Right lobe of liver (tissue), 6 donors: ENCODE data around the gene ATXN1. TPM values are rescaled to one million over a fixed set of nuclear protein-coding genes. Genes with fewer than 3 reads are reported as not detected.

ENCODE experiments used
- ATAC-seq, 4 donors: fragments of 200-7000 bp; cut with Tn5 transposase; one replicate each; pipeline ENCODE4 v1.9.1; 2020; ENCODE audit warnings: mild to moderate bottlenecking in 4 of 4, moderate library complexity in 4 of 4
- DNase-seq, 3 donors: peaks; one replicate each; pipeline ENCODE4 v3.0.0-alpha.2; 2020
- H3K27ac ChIP-seq, 3 donors: fragments of 200-600 bp; one replicate each; pipeline ENCODE4 v1.8.0; 2022
- H3K27me3 ChIP-seq, 2 donors: fragments of 200-600 bp; one replicate each; pipeline ENCODE4 v1.8.0; 2022
- H3K36me3 ChIP-seq, 4 donors: fragments of 200-600 bp; sonication (generic) in 1 of 4; one replicate each; pipeline versions ENCODE4 v1.5.1 to v1.8.0; 2017 to 2022; ENCODE audit warnings: control low read depth in 1 of 4
- H3K4me1 ChIP-seq, 4 donors: fragments of 200-600 bp; sonication (generic) in 1 of 4; one replicate each; pipeline versions ENCODE4 v1.5.1 to v1.8.0; 2017 to 2022; ENCODE audit warnings: control low read depth in 1 of 4
- H3K4me3 ChIP-seq, 3 donors: fragments of 200-600 bp; one replicate each; pipeline ENCODE4 v1.8.0; 2022
- H3K9me3 ChIP-seq, 4 donors: fragments of 200-600 bp; sonication (generic) in 1 of 4; one replicate each; pipeline versions ENCODE4 v1.5.1 to v1.8.0; 2017 to 2022; ENCODE audit warnings: control low read depth in 1 of 4
- POLR2A ChIP-seq: fragments of 450-650 bp; IDR thresholded peaks from one replicate; pipeline ENCODE4 v1.6.1; 2017; ENCODE audit warnings: antibody characterized with exemption, mild to moderate bottlenecking
- WGBS: methylation state at CpG from one replicate; pipeline ENCODE4 v1.1.6; 2018; ENCODE audit warnings: low coverage, low lambda C conversion rate; ENCODE audit not compliant: insufficient coverage; ENCODE audit errors: missing lambda C conversion rate; 5-methylcytosine and 5-hydroxymethylcytosine counted together
- intact Hi-C, 2 donors: fragments of 100-400 bp; cut with DNase I; formaldehyde crosslinking; loops; one replicate each; pipeline versions ENCODE4 v1.11.2 to v1.14.1; 2022
- total RNA-seq, 6 experiments: library from RNA; depleted of rRNA in 2 of 6; stranded (reverse); fragments of >200 nt in 2 of 6; fragmentation: NEBNext Ultra II Directional in 3 of 6; extraction: Animal tissue kit (Norgen Biotek cat#: 25700) in 3 of 6; gene quantifications; one replicate each; pipeline versions ENCODE4 v1.1.0 to v1.2.4, GENCODE V29; 2016 to 2023
- TF ChIP-seq, protein P1 (sequence below), 4 donors: fragments of 200-600 bp in 3 of 4; fragments of 450-650 bp in 1 of 4; IDR thresholded peaks; one replicate each; pipeline versions ENCODE4 v1.5.1 to v1.8.0; 2016 to 2022; ENCODE audit warnings: antibody characterized with exemption in 4 of 4, mild to moderate bottlenecking in 2 of 4
- donor health status: DM: no; HTN: yes; CAD: no.
- donor health status: DM: no; HTN: no; CAD: no.
- donor health status: DM: no; HTN: no; CAD: no.
- donor health status: DM: no; HTN: yes; CAD: no.
- donor health status: DM: no; HTN: yes; CAD: no.

Gene ATXN1
- total RNA-seq, 6 experiments from 2014 or later: 23.2 to 28.7 (median 25.0) TPM

DNA sequence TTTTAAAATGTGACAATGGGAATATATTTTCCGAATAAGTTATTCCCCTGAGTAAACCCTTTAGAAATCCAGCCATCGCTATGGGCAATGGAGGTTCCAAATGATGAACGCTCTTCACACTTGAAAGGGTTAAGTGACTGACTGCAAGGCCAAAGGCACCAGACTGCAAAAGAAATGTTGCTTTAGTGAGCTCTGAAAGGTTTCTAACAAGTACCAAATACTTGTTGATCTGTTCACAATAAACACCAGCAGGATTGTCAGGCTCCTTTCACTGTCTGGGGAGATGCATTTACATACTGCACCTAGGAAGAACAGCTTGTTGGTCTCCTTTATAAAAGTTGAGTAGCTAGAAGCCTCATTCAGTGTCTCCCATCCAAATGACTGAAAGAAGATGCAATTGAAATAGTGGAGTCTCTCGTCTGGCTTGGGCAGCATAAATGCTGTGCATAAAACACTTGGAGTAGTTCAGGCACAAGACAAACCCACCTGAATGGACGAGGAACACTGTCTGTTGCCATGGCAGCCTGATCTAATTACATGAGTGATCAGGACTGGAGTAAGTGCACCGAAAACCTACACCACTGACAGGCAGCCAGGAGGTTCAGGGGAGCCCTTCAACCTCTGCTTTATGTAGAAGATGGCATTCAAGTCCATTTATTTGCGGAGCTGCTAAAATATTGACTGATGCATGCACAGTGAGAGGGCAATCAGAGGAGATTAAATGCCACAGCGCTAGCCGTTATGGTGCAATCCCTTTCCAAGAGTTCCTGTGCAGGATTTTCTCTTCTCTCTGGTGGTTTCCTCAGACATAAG, 2.9 kb downstream of the ATXN1 start:
- Histone ChIP-seq H3K9me3 (no peaks in the 10 kb centered on the region), H3K36me3 (no peaks in the 10 kb centered on the region), H3K4me1 (peaks cover 0 to 20% (median 5%) of the 10 kb centered on the region in 4 donors), H3K27me3 (no peaks in the 10 kb centered on the region), H3K27ac (peak overlapping the region in 2 of 3 donors; percentile 96 to 98), H3K4me3 (peak overlapping the region in 2 of 3 donors; percentile 66 to 74)
- DNase-seq: no peak
- TF ChIP-seq POLR2A: no peak
- TF ChIP-seq, protein P1, sequence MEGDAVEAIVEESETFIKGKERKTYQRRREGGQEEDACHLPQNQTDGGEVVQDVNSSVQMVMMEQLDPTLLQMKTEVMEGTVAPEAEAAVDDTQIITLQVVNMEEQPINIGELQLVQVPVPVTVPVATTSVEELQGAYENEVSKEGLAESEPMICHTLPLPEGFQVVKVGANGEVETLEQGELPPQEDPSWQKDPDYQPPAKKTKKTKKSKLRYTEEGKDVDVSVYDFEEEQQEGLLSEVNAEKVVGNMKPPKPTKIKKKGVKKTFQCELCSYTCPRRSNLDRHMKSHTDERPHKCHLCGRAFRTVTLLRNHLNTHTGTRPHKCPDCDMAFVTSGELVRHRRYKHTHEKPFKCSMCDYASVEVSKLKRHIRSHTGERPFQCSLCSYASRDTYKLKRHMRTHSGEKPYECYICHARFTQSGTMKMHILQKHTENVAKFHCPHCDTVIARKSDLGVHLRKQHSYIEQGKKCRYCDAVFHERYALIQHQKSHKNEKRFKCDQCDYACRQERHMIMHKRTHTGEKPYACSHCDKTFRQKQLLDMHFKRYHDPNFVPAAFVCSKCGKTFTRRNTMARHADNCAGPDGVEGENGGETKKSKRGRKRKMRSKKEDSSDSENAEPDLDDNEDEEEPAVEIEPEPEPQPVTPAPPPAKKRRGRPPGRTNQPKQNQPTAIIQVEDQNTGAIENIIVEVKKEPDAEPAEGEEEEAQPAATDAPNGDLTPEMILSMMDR (IDR thresholded peaks at IDR 0.05): no peak
- 30% methylated on average over 8 of the region's 9 CpGs for whole genome bisulfite sequencing
- no peak for ATAC-seq
- intact Hi-C loops: loop anchor here in 1 of 2 donors (10.0 kb wide), 1 partner anchor 174 kb away; no protein-coding TSS in a partner anchor

- 78% methylated on average over 1 of the region's 1 CpG for WGBS
- no peak overlapping the region for H3K27ac ChIP-seq
- intact Hi-C loops: loop anchor here in 1 of 2 donors (10.0 kb wide), 1 partner anchor 173 kb away; no protein-coding TSS in a partner anchor
These were observed 3.9 kb downstream of the ATXN1 start for GRCh38 chr6:16757332-16757731.

DNA sequence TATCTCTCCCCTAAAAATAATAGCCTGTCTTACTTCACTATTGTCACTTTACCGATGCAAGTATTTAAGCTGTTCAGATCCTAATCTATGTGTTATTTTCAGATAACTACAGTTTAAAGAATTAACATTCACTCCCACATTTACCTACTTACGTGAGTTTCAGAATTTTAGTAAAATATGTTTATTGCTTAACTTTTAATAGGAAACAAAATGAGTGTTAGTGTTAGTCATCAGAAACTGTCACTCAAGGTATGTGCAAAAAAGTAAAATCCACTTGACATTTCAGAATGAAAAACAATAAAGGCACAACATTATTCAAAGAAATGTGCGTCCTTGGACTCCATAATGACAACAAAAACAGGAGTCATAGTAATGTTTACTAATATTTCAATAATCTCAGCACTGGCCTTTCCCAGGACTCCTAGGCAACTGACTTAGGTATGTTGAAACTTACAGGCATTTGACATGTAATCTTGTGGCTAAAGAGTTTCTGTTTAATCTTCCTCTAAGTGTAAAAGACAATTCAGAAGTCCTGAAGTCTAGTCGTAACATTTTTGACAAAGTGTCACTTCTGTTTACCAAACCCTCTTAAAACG, 4.5 kb downstream of the ATXN1 start:
- no peak overlapping the region for H3K27ac ChIP-seq
- no peak for ATAC-seq
- H3K27me3 ChIP-seq: no peaks in the 10 kb centered on the region
- no peak overlapping the region for H3K4me3 ChIP-seq
- no peak for DNase-seq
- no peaks in the 10 kb centered on the region for H3K9me3 ChIP-seq
- H3K36me3 ChIP-seq: no peaks in the 10 kb centered on the region
- H3K4me1 ChIP-seq: peaks cover 0 to 31% (median 7%) of the 10 kb centered on the region in 4 donors
- WGBS: 69% methylated on average over 5 of the region's 5 CpGs
- intact Hi-C loops: loop anchor here in 1 of 2 donors (10.0 kb wide), 1 partner anchor 172 kb away; no protein-coding TSS in a partner anchor
- TF ChIP-seq POLR2A: no peak

More at GRCh38 chr6:16757332-16757731, 3.9 kb downstream of the ATXN1 start:
- ATAC-seq: no peak
- peaks cover 0 to 26% (median 5%) of the 10 kb centered on the region in 4 donors for H3K4me1 ChIP-seq
- no peak overlapping the region for H3K4me3 ChIP-seq
- no peaks in the 10 kb centered on the region for H3K9me3 ChIP-seq
- H3K27me3 ChIP-seq: no peaks in the 10 kb centered on the region
- no peaks in the 10 kb centered on the region for H3K36me3 ChIP-seq
- DNase-seq: no peak
- TF ChIP-seq POLR2A: no peak
- TF ChIP-seq, protein P1 (IDR thresholded peaks at IDR 0.05): no peak

DNA sequence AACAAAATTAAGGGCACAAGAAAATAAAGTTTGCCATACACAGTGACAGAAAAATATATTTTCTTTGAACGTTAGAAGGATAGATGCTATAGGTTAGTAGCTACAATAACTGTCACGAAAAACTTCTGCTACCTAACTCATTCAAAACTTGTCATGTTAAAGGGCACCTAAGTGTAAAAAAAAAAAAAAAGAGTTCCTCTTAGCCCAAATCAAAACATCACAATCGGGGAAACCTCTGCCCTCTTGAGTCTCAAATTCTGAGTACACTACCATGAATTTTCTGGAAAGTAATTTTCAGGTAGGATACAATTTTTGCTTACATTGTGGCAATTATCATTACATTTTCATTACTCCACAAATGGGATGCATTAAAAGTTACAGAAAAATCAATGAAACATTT, 5.7 kb downstream of the ATXN1 start:
- Histone ChIP-seq H3K4me1 (peaks cover 0 to 31% (median 7%) of the 10 kb centered on the region in 4 donors), H3K27me3 (no peaks in the 10 kb centered on the region), H3K27ac (no peak overlapping the region), H3K36me3 (no peaks in the 10 kb centered on the region), H3K4me3 (no peak overlapping the region), H3K9me3 (no peaks in the 10 kb centered on the region)
- no peak for TF ChIP-seq POLR2A
- TF ChIP-seq, protein P1 (IDR thresholded peaks at IDR 0.05): no peak
- DNase-seq: no peak
- intact Hi-C loops: loop anchor here in 1 of 2 donors (10.0 kb wide), 1 partner anchor 171 kb away; no protein-coding TSS in a partner anchor
- ATAC-seq: no peak
- WGBS: 74% methylated on average over 3 of the region's 3 CpGs

GRCh38 chr6:16754876-16755275, 6.4 kb downstream of the ATXN1 start:
- Histone ChIP-seq H3K4me1 (peaks cover 0 to 31% (median 7%) of the 10 kb centered on the region in 4 donors), H3K27me3 (no peaks in the 10 kb centered on the region), H3K36me3 (no peaks in the 10 kb centered on the region), H3K27ac (no peak overlapping the region), H3K9me3 (no peaks in the 10 kb centered on the region), H3K4me3 (no peak overlapping the region)
- ATAC-seq (no peak), DNase-seq (no peak)
- TF ChIP-seq POLR2A: no peak
- TF ChIP-seq, protein P1 (IDR thresholded peaks at IDR 0.05): no peak
- intact Hi-C loops: loop anchor here in 1 of 2 donors (10.0 kb wide), 1 partner anchor 170 kb away; no protein-coding TSS in a partner anchor
